Muscle of arm (tissue), 12 donors: ENCODE measurements around the gene SPAG6. TPM values are rescaled to one million over a fixed set of nuclear protein-coding genes. Genes with fewer than 3 reads are reported as not detected.
"Not testable (repeated sequence)": the region's sequence is repeated elsewhere in the genome, so short reads cannot be mapped to it uniquely, and the experiment has no call there.

Experiments
- DNase-seq: peaks from one replicate; pipeline ENCODE4 v3.0.0-alpha.2; 2013
- polyA plus RNA-seq, 12 donors: library from polyadenylated mRNA; unstranded; fragments of 120-200 nt; gene quantifications; one replicate each; pipeline ENCODE4 v1.2.1, GENCODE V29; 2013; ENCODE audit not compliant: insufficient read length in 12 of 12

Gene SPAG6
- polyA plus RNA-seq, 12 donors: 2.6 to 13.1 (median 6.3) TPM; not detected in 2

DNA sequence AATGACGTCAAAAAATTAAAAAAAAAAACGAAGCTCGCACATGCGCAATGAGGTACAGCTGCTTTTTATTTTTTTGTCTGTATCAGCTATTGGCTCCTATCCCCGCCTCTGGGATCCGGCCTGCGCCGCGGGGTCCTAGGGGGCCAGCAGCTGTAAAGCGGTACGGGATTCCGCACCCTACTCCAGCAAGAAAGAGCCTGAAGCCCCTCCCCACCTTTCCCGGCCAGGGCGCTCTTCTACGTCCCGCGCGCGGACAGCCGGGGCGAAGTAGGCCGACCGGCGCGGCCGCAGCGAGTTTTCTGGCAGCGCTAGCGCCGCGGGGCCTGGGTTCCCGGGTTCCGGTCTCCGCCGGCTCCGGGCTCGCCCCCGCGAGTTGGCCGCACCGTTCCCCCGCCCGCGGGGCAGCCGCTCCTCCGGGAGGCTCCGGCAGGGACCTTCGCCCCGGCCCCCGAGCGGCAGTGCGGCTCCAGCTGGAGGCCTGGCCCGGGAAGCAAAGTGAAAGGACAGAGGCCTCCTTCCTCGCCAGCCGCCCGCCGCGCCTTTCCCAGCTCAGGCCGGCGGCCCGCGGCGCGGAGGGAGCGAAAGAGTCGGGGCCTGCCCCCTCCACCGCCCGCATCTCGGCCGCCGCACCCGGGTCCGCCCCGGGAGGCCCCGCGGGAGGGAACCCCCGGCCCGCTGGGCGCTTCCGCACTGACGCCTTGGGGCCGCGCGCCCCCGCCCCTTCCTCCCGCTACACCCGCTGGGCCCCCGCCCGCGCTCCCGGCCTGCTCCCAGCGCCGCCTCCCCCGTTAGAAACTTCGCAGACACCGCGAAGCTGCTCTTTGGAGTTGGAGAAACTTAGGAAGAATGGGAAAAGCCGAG lies 4.7 kb upstream of the SPAG6 start:
- DNase-seq: peak; percentile 86

DNA sequence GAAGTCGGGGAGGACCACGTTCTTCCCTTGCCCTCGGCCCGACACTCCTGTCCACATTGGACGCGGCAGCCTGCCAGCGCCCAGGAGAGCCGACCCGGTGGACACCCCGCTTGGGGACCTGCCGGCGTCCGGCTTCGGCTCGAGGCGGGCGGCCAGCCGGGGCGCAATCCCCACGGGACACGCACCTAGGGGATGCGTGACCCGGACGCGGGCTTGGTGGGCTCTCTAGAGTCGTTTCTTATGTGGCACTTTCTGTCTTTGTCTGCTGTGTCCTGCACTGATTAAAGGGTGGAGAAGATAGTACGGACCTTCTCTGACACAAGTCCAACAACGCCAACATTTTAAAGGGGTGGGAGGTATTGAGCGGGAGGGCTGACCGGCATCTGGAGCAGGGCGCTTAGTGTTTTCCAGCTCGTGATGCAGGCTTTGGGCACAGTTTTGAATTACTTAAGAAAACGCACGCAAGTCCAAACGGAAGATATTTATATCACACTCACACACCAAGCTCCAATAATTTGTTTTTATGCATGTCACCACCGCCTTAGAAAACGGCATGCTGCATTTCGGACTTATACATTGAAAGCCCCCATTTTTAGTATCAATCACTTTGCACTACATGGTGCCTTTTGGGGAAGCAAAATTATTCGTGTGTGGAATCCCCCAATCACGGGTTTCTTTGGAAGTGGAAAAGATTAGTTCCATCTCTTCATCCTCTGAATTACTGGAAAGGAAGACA lies 3.9 kb upstream of the SPAG6 start:
- DNase-seq: no peak

DNA sequence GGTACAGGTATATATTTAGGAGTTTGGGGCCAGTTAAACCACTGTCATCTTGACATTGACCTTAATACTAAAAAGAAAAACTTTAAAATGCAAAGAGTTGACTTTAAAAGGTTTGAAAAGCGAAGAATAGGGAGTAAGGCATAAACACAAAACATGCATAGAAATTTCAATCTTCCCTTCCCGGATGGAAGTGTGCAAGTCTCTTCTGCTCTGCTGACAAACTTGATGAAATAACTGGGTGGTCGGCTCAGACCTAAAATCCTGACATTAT lies 3.4 kb upstream of the SPAG6 start:
- no peak for DNase-seq

DNA sequence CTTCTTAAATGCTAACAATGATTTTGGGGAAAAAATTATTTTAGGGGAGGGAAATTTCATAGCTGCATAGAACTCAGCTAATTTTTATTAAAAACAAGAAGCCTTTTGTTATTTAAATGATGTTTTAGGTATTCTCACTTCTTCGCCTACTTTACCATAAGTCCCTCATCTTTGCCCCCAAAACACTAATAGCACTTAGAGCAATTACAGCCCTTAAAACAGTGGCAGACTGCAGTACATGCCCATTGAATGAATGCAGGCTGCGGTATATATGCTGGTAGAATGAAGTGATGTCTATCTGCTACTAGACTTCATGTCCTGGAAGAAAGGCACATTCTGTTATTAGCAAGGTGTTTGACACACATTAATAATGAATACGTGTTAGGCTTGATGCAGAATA lies 2.9 kb upstream of the SPAG6 start:
- DNase-seq: no peak

DNA sequence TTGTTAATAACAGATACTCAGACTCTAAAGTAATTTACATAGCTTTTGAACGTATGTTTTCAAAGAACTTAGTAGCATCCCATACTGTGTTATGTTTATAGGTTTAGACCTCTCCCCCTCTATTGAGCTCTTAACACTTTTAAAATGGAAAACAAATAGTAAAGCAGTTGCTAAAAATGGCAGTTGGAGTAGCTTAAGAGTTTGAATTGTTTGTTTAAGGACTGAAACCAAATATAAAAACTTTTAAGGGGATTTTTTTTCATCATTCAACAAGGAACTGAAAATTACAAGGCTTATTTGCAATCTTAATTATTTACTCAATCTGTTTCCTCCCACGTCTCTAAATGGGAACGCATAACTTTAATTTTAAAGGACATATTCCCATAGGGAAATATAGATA lies 1.6 kb upstream of the SPAG6 start:
- no peak for DNase-seq

DNA sequence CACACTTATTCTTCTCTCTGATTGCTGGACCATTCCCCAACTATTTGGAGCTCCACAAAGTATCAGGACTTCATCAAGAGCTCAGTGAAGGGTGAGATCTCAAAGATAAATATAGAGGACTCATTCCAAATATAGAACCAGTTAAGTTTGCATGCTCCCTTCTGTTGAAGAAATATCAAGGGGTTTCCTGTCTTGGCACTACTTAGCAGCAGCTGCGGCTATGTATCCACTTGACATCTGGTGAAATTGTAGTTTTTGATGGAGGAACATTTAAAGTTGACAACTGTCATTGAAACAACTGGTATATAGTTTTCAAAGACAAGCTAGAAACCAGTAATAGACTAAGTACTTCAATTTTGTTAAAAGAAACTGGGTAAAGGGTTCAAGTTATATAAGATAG lies 1.0 kb upstream of the SPAG6 start:
- DNase-seq: no peak

DNA sequence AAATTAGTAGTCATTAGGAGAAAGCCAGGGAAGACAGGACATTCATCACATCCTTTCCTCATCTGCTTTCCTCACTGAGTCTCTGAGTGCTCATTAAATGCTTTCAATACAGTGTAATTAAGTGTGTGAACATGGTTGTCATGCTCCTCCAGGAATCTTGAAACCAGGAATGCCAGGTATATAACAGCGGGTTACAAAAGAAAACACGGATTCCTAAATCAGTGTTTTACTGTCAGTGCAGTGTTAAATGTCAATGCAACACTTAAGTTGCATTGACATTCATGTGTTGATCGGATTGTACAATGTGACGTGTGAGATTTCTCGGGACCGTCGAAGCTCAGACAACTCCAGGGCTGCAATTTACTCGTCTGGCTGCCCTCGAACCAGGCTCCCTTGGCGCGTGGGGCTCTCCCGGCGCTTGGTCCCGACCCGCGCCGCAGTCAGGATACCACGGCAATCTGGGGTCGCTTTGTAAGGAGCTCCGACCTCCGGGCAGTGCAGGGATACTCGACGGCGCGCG lies 455 bp upstream of the SPAG6 start:
- DNase-seq: no peak

DNA sequence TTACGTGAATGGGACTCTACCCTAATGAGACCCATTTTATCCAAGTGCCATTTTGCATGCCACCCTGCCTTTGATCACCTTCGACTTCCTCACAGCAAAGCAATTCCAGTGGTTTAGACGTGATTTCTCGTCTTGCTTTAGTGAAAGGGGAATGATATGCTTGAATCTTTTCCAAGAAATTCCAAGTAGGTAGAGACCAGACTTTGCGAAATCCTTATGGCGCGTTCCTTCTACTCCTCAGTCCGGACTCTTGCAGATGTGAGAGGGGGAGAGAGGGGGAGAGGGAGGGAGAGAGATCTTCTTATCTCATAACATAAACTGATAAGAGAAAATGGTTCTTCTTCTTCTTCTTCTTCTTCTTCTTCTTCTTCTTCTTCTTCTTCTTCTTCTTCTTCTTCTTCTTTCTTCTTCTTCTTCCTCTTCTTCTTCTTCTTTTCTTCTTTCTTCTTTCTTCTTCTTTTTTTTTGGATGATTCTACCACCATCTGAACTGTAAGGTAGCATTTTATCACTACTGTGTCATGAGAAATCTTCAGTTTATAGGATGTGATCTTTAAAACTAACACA lies 883 bp downstream of the SPAG6 start:
- DNase-seq: no peak

DNA sequence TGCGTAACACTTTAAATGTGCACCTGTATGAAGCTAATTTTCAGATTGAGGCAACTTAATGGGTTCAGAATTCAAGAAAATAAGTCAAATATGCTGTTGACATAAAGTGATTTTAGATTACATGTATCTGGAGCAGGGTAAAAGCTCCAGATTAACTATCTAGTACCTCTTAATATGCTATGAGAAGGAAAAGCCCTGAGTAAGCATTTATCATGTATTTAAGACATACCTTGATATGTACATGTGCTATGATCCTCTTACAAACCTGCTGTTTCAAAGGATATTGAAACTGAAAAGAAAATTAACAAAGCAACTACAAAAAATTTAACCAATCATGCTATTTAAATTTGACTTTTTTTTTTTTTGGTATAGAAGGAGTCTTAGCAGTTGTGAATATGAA lies 4.5 kb downstream of the SPAG6 start:
- no peak for DNase-seq

DNA sequence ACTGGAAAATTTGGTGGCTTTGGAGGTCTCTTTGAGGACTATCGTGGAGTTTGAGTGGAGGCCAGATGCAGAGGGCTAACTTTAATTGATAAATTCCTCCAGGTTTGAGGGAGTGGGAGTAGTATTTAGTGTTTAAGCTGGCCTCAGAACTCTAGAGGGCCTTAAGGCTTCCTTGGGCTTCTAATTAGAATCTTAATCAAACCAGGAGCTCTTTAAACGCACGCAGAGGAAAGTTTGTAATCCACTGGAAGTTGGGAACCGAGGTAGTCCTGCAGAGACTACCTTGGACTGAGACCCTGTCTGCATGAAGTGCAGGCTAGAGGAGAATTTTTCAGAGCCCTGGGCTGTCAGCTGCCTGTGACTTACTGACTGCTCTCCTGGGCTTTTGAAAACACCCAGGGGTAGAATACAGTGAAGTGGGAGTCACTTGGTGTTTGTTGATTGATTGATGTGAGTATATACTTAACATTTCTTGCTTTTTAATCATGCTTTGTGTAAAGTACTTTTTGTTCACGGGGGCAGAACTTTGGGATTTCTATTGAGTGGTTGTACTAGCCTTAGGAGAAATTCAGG lies 5.9 kb downstream of the SPAG6 start:
- DNase-seq: no peak

DNA sequence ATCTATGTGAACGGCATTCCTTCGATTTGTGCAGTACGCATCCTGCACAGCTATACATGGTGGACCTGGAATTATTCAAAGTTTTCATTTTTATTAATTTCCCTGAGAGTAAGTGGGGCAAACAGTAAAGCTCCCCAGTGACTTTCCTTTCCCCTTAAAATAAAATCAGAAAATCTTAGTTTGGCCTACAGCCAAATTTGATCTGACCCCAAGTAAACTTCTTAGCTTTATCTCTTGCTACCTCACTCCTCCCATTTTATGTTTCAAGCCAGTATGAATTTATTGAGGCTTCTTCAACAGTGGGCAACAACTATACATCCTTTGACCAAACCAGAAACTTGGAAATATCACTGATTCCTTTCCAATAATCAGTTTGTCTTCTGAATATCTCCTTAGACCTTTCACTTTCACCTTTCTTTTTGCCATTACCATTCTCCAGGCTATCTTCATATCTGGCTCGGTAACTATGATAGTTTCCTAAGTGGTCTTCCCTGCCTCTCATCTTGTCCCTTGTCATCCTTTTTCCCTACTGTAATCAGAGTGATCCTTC lies 11.1 kb downstream of the SPAG6 start:
- DNase-seq: no peak

DNA sequence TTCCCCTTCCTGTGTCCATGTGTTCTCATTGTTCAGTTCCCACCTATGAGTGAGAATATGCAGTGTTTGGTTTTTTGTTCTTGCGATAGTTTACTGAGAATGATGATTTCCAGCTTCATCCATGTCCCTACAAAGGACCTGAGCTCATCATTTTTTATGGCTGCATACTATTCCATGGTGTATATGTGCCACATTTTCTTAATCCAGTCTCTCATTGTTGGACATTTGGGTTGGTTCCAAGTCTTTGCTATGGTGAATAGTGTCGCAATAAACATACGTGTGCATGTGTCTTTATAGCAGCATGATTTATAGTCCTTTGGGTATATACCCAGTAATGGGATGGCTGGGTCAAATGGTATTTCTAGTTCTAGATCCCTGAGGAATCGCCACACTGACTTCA lies 12.5 kb downstream of the SPAG6 start:
- not testable (repeated sequence) for DNase-seq

DNA sequence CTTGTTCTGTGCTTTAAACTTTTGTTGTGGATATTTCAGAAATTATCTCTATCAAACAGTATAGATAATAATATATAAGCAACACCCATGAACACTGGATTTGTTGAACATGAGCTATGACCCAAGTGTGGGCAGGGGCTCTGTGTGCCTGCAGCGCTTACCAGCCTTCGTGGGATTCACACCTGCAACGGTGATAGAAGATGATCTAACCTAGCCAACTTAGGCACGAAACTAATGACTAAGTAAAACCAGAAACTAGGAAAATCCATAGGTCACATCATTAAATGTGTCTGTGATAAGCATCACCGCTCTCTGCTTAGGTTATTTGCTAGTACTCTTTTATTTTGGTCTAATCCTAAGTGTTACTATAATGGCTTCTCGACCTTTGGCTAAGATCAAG lies 18.0 kb downstream of the SPAG6 start:
- DNase-seq: no peak

DNA sequence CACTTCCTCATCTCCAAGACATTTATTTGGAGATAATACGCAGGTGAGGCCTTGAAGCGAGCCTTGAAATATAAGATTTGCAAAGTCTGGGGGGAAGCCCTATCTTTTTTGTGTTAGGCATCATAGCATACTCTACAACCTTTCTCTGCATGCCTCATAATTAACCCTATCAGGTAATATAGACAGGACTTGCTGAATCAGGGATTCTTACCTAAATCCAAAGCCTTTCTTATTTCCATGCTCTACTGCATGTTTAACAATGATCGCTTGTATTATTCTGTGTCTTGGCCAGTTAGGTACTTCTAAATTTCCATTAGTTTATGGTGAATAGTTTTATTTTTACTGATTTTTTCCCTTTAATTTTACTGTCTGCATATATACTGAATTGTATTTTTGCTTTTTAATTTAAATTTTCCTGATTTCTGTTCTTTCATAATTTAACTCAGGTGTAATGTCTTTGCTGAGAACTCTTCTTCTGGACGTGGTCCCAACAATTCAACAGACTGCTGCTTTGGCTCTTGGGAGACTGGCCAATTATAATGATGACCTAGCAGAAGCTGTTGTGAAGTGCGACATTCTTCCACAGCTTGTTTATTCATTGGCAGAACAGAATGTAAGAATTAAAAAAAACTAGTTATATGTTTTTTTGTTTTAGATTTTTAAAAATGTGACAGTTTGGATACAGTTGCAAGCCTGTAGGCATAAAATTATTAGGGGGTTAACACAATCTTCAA lies 19.3 kb downstream of the SPAG6 start:
- DNase-seq: no peak

DNA sequence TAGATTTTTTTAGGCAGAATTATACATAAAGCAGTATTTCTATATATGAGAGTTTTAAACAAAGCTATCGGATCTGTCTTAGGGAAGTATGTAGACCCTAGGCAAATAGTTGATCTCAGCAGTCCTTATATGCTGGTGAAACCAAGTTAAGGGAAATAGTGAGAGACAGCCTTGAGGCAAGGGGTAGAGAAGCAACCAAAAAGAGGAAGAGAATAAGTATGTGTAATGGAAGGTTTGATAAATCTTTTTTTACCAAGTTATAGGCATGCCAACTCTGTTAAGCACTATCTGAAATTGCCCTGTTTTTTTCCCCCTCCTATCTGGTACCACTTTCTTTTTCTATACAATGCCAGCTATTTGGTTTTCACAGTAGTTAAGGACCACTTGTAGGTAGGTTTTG lies 19.9 kb downstream of the SPAG6 start:
- no peak for DNase-seq

DNA sequence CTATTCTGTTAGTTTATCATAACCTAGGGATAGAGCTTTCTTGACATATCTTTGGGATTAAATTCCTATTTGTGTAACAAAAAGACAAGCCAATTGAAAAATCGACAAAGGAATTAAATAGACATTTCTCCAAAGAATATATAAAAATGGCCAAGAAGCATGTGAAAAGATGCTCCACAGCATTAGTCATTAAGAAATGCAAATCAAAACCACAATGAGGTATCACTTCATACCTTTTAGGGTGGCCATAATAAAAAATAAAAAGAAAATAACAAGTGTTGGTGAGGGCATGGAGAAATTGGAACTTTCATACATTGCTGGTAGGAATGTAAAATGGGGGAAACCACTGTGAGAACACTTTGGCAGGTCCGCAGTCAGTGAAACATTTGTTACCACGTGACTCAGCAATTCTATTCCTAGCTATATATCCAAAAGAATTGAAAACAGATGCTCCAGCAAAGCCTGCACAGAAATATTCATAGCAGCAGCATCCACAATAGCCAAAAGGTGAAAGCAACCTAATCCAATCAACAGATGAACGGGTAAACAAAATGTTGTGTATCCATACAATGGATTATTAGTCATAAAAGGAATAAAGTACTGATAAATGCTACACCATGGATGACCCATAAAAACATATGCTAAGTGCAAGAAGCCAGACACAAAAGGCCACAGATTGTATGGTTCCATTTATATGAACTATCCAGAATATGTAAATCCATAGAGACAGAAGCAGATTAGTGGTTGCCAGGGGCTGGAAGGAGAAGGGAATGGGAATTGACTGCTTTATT lies 20.5 kb downstream of the SPAG6 start:
- DNase-seq: no peak

DNA sequence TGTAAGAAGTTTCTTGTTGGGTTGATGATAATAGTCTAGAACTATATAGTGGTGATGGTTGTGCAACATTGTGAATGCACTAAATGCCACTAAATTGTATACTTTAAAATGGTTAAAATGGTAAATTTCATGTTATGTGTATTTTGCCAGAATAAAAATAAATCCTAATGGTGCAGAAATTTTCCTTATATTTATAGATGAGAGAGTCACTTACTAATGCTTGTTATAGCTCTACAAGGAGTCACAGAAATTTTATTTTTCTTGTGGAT lies 21.1 kb downstream of the SPAG6 start:
- DNase-seq: no peak

DNA sequence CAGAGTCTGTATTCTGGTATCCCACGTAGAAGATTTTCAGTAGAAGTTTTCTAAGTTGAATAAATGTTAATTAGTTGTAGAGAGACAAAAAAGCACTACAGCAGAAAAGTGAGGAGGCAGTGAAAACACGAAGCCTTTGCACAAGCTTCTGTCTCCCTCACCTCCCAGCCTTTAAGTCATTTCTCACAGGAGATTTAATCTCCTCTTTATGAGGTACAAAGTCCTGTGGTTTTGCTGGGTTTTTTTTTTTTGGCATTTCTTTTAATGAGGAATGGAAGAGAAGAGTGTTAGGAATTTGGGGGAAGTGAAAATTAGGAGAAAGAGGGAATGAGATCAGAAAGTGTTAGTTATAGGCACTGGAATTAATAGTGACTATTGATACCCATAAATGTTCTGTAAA lies 21.5 kb downstream of the SPAG6 start:
- DNase-seq: no peak

DNA sequence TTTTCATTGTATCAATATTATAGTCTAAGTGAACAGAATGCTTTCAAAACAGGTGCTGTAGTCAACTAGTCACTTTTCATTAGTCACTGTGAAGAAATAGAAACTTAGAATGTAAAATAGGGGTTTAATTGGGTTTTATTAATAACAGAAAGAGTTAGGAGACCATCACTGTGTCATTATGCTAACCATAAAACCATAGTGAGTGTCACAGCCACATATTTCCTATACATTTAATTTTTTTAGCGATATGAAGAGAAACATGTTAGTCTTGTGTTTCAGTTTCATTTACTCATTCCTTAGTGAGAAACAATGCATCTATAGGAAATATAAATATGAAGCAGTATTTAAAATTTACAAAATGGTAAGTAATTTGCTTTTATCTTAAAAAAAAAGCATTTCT lies 22.2 kb downstream of the SPAG6 start:
- DNase-seq: no peak

DNA sequence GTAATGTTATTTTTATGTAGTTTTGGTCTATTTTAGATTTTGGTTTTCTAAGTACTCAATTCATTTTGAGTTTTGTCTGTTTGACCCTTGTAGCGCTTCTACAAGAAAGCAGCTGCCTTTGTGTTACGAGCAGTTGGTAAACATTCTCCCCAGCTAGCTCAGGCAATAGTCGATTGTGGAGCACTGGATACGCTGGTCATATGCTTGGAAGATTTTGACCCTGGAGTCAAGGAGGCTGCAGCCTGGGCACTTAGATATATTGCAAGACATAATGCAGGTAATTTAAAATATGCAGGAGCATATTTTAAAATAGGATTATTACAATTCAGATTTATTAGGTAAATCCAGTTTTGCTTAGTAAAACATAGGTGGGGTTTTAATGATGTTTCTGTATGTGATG lies 23.1 kb downstream of the SPAG6 start:
- DNase-seq: no peak

DNA sequence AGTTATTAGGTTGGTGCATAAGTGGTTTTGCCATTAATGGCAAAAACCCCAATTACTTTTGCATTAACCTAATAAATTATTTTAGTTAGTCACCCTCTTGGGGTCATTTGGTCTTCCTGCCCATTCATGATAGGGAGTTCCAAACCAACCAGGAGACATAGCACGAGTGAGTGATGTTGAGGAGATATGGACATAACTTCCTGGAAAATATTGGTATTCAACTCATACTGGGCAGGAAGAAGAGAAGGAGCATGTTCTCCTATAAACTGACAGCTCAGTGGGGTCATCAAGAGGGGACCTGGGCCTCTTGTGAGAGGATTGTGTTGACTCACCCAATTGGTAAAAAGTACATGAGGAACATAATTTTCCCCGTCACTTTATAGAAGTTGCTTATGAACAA lies 23.7 kb downstream of the SPAG6 start:
- no peak for DNase-seq
